AG04450 (cell line): ENCODE data around the gene ACACB. TPM values are rescaled to one million over a fixed set of nuclear protein-coding genes. Genes with fewer than 3 reads are reported as not detected.

Source experiments
- CTCF ChIA-PET: fragments of 300-600, 350-600 bp; formaldehyde crosslinking; extraction: SDS; loops from one replicate; lab custom pipeline; 2022; ENCODE audit warnings: antibody characterized with exemption, inconsistent platforms; lab: Charles Lee
- POLR2A ChIA-PET: fragments of 350-600 bp; formaldehyde crosslinking; extraction: SDS; loops from one replicate; lab custom pipeline; 2021; ENCODE audit warnings: antibody characterized with exemption, inconsistent platforms; lab: Yijun Ruan, JAX
- DNase-seq: peaks from one replicate; pipeline ENCODE4 v3.0.0-alpha.2; 2011; ENCODE audit warnings: low read depth, low spot score
- H3K27ac ChIP-seq: one replicate; pipeline ENCODE4 v1.5.1; 2012; ENCODE audit warnings: low read depth, low read length, control low read depth
- H3K27me3 ChIP-seq: one replicate; pipeline ENCODE4 v1.6.0; 2012; ENCODE audit warnings: low read length; ENCODE audit not compliant: control insufficient read depth, insufficient read depth
- H3K4me3 ChIP-seq: 2 replicates; pipeline ENCODE4 v1.5.1; 2011; ENCODE audit warnings: mild to moderate bottlenecking, low read depth, low read length, control low read depth
- H3K9me3 ChIP-seq: 2 replicates; pipeline ENCODE4 v1.5.1; 2012; ENCODE audit warnings: low read length; ENCODE audit not compliant: control insufficient read depth, insufficient read depth
- polyA minus RNA-seq: library from RNA; depleted of rRNA, polyadenylated mRNA; stranded (reverse); fragments of >200 nt; gene quantifications from 2 replicates; pipeline ENCODE4 v1.2.3, GENCODE V29; 2011; rRNA and poly(A)+ RNA removed
- polyA plus RNA-seq: library from polyadenylated mRNA; depleted of rRNA; stranded (reverse); fragments of >200 nt; gene quantifications from 2 replicates; pipeline ENCODE4 v1.2.3, GENCODE V29; 2011; rRNA removed
- TF ChIP-seq, protein P1 (sequence below): IDR thresholded peaks from 2 replicates; pipeline ENCODE4 v1.5.1; 2011; ENCODE audit warnings: low read depth, low read length, control low read depth, inconsistent platforms

Gene ACACB
- 2.8 and 3.2 TPM in 2 replicates for polyA plus RNA-seq
- polyA minus RNA-seq = 9.4 and 10.7 TPM in 2 replicates

DNA sequence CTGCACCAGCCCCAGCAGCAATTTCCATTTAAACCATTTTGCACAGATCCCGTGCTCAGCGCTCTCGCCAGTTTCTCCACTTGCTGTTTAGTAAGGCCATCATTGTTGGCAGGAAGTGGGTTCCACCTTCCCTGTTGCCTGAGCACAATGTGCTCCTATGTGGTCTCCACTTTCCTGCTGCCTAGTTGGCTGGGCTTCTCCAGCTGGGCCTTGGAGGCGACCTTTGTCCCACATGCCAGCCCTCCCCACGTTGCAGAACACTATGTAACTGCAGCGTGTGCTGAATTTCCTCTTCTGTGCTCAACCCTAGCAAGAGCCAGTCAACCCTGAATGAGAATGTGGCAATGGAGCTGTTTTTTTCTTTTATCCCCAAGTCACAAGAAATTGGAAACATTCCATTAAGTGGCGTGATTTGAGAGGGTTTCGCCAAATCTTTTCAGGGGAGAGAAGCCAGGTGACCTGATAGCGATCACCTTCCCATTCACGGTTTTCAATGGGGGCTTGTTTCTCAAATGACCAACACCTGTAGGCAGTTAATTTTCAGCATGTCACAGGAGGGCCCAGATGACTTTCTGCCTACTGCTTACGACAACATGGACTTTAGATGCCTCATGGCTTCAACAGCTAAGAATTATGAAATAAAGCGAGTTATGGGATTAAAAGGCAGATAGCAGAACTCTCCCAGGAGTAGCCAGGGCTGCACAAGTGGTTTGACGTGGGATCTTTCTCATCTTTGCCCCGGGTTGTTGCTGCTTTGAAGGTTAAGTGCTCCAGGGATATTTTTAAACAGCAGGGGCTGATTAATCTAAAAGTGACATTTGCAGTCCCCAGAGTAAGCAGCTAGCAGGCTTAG, at the start of gene ACACB:
Gene ACACB, plus strand, starts transcription at position 830 of the 853 bp plus-strand sequence. CDS start 22,819 bp downstream, outside the sequence.
- ChIA-PET POLR2A (no interaction called here), CTCF (interaction anchor here (0.8 to 4.3 kb wide), 5 partner anchors 140 to 317 kb away, joined by 3 to 38 read pairs (median 7); no protein-coding TSS in a partner anchor)
- Histone ChIP-seq H3K27ac (no peak within 1 kb of the TSS), H3K9me3 (no peaks in the 10 kb centered on the region), H3K27me3 (no peaks in the 10 kb centered on the region), H3K4me3 (no peak within 1 kb of the TSS)
- no peak for DNase-seq
- TF ChIP-seq, protein P1, sequence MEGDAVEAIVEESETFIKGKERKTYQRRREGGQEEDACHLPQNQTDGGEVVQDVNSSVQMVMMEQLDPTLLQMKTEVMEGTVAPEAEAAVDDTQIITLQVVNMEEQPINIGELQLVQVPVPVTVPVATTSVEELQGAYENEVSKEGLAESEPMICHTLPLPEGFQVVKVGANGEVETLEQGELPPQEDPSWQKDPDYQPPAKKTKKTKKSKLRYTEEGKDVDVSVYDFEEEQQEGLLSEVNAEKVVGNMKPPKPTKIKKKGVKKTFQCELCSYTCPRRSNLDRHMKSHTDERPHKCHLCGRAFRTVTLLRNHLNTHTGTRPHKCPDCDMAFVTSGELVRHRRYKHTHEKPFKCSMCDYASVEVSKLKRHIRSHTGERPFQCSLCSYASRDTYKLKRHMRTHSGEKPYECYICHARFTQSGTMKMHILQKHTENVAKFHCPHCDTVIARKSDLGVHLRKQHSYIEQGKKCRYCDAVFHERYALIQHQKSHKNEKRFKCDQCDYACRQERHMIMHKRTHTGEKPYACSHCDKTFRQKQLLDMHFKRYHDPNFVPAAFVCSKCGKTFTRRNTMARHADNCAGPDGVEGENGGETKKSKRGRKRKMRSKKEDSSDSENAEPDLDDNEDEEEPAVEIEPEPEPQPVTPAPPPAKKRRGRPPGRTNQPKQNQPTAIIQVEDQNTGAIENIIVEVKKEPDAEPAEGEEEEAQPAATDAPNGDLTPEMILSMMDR = no peak

- Histone ChIP-seq H3K9me3 (no peaks in the 10 kb centered on the region), H3K27me3 (no peaks in the 10 kb centered on the region), H3K4me3 (no peak overlapping the region), H3K27ac (no peak overlapping the region)
- TF ChIP-seq, protein P1 = no peak
- ChIA-PET CTCF (interaction anchor here (1.8 kb wide), 1 partner anchor 42 kb away, joined by 4 read pairs; no protein-coding TSS in a partner anchor), POLR2A (no interaction called here)
- DNase-seq = no peak
Measured at GRCh38 chr12:109069307-109070271, 46.8 kb upstream of the ACACB start.

GRCh38 chr12:109074866-109075265, 41.5 kb upstream of the ACACB start:
- CTCF ChIA-PET = no interaction called here
- TF ChIP-seq, protein P1 = no peak
- no peak overlapping the region for H3K27ac ChIP-seq
- DNase-seq = no peak
- POLR2A ChIA-PET = no interaction called here
- no peak overlapping the region for H3K4me3 ChIP-seq
- H3K27me3 ChIP-seq = no peaks in the 10 kb centered on the region
- H3K9me3 ChIP-seq = no peaks in the 10 kb centered on the region

GRCh38 chr12:109082751-109083150, 33.6 kb upstream of the ACACB start:
- ChIA-PET CTCF (no interaction called here), POLR2A (no interaction called here)
- no peak for DNase-seq
- no peak overlapping the region for H3K4me3 ChIP-seq
- no peak overlapping the region for H3K27ac ChIP-seq
- H3K27me3 ChIP-seq = no peaks in the 10 kb centered on the region
- TF ChIP-seq, protein P1 = no peak
- no peaks in the 10 kb centered on the region; the same call in 1 of the 2 replicates for H3K9me3 ChIP-seq
